Astrocyte of the spinal cord (primary cell): ENCODE measurements around the gene ZNF79.
A peak's percentile ranks its signal among the peaks of the same experiment; 100 is the strongest.
"Not testable (repeated sequence)": the region's sequence is repeated elsewhere in the genome, so short reads cannot be mapped to it uniquely, and the experiment has no call there.

ENCODE experiments used
- DNase-seq: peaks from one replicate; pipeline ENCODE4 v3.0.0; 2011; ENCODE audit warnings: low read depth, low spot score
- H3K4me3 ChIP-seq: 2 replicates; pipeline ENCODE4 v1.5.1; 2011; ENCODE audit warnings: low read depth, mild to moderate bottlenecking, low read length, moderate library complexity
- CTCF ChIP-seq: IDR thresholded peaks from 2 replicates; pipeline ENCODE4 v1.5.1; 2012; ENCODE audit warnings: low read depth, mild to moderate bottlenecking, low read length, inconsistent platforms
- in situ Hi-C: cut with HindIII; loops from 2 replicates; pipeline ENCODE4 v1.10.0; 2017; ENCODE audit warnings: low sequenced_read_pairs

The ZNF79 gene

GRCh38 chr9:127463911-127464310 lies 39.7 kb downstream of the ZNF79 start:
- DNase-seq: peak; percentile 41
- TF ChIP-seq CTCF: no peak
- no peak overlapping the region for H3K4me3 ChIP-seq
- in situ Hi-C loops: no loop called here

DNA sequence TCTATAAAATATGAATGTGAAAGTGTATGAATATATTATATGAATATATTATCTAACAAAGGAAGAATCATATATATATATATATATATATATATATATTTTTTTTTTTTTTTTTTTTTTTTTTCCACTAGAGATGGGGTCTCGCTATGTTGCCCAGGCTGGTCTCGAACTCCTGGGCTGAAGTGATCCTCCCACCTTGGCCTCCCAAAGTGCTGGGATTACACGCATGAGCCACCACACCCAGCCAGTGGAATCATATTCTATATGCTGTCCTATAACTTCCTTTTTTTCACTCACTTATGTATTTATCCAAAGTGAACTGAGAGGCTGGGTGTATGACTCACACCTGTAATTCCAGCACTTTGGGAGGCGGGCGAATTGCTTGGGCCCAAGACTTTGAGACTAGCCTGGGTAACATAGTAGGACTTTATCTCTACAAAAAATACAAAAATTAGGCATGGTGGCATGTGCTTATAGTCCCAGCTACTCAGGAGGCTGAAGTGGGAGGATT lies 42.3 kb downstream of the ZNF79 start:
- H3K4me3 ChIP-seq, DNase-seq, in situ Hi-C loops: not testable (repeated sequence)

DNA sequence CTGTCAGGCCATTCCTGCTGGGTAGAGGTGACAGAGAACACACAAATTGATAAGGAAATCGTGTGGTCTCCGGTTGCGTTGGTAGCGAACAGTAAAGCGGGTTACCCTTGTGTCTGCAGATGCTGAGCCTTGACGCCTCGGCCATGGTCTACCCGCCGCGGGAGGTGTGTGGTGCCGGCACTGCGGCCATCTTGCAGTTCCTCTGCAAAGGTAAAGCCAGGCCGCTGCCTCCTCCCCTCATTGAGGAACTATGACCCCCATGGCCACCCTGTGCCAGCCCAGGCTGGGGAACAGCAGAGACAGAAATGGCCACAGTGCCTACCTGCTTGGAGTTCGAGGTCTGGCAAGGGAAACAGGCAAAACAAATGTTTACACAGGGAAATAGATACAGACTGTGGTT lies 43.4 kb downstream of the ZNF79 start:
- in situ Hi-C loops: no loop called here
- no peak overlapping the region for H3K4me3 ChIP-seq
- TF ChIP-seq CTCF: no peak
- DNase-seq: no peak

DNA sequence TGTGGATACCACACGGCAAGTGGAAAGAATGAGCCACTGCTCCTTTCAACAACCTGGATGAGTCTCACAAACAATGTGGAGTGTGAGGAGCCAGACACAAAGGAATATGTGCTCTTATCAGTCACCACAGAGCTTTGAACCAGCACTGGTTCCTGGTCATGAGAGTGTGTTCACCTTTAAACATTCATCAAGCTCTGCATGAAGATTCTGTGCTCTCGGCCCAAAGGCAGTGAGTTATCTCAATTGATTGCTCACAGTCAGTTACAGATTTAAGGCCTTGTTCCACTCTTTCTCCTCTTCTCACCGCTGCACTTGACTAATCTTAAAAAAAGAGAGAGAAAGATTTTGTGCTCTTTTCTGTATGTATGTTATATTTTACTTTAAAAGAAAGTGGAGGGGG lies 46.5 kb downstream of the ZNF79 start:
- no peak for TF ChIP-seq CTCF
- in situ Hi-C loops: no loop called here
- no peak overlapping the region for H3K4me3 ChIP-seq
- no peak for DNase-seq

- in situ Hi-C loops: no loop called here
- H3K4me3 ChIP-seq: no peak overlapping the region
- no peak for TF ChIP-seq CTCF
- DNase-seq: no peak
These were observed 49.3 kb downstream of the ZNF79 start for GRCh38 chr9:127473501-127473900.

DNA sequence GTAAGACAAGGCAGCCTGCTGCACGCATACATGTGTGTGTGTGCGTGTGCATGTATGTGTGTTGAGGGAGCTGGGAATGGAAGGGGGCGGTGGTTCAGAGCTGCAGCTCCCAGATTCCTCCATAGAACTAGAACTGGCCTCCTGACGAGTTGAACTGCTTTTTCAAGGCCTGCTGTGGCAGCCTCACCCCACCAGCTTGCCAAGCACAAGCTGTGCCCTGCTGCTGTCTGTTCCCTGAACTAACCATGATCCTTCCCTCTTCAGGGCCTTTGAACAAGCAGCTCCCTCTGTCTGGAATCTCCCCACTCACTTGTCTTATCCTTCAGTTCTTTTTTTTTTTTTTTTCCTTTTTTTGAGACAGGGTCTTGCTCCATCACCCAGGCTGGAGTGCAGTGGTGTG lies 49.8 kb downstream of the ZNF79 start:
- no peak overlapping the region for H3K4me3 ChIP-seq
- in situ Hi-C loops: no loop called here
- no peak for DNase-seq
- TF ChIP-seq CTCF: no peak

DNA sequence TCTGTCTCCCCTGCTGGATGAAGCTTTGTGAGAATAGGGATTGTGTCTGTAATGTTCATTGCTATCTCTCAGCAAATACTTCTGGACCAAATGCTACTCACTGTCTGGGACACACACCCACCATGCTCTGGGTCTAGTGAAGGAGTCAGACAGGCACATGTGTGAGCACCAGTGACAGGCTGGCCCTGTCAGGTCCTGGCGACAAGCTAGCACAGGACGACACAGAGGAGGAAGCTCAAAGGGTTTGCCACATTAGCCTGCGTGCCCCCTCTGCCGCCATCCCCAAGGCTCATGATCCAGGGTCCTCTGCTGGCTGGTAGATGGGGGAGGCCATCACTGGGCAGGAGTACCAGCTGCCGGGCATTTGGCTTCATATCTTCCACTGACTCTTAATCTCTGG lies 50.4 kb downstream of the ZNF79 start:
- TF ChIP-seq CTCF: no peak
- in situ Hi-C loops: no loop called here
- no peak overlapping the region for H3K4me3 ChIP-seq
- no peak for DNase-seq
